PC-3 (cell line): ENCODE measurements around the gene KRTAP1-3. TPM values are rescaled to one million over a fixed set of nuclear protein-coding genes. Genes with fewer than 3 reads are reported as not detected.

Experiments
- ATAC-seq: fragments of 200-7000 bp; cut with Tn5 transposase; 2 replicates; pipeline ENCODE4 v1.9.1; 2020; ENCODE audit warnings: mild to moderate bottlenecking, moderate library complexity
- BruUV-seq: library from RNA; stranded (reverse); fragments of 400-500 nt; replicated peaks from 2 replicates; lab custom pipeline; 2021; lab: Mats Ljungman, UMichigan
- CTCF ChIA-PET: fragments of 300-600 bp; sonication (Branson Sonifier 250); formaldehyde crosslinking; loops from one replicate; lab custom pipeline; 2022; ENCODE audit warnings: antibody characterized with exemption; lab: Charles Lee
- POLR2A ChIA-PET: fragments of 300-600 bp; sonication (Branson Sonifier 250); formaldehyde crosslinking; loops from one replicate; lab custom pipeline; 2022; ENCODE audit warnings: antibody characterized with exemption; ENCODE audit not compliant: unreplicated experiment; lab: Charles Lee
- DNase-seq: peaks from one replicate; pipeline ENCODE4 v3.0.0-alpha.2; 2015
- H2AFZ ChIP-seq: fragments of 300-600 bp; sonication (generic); 2 replicates; pipeline ENCODE4 v1.6.0; 2016; ENCODE audit warnings: antibody characterized with exemption, low read length
- H3F3A ChIP-seq: fragments of 300-600 bp; sonication (generic); one replicate; pipeline ENCODE4 v1.6.0; 2017; ENCODE audit warnings: antibody characterized with exemption, low read length, control low read depth, mild to moderate bottlenecking; ENCODE audit not compliant: unreplicated experiment
- H3K27ac ChIP-seq: fragments of 300-600 bp; sonication (generic); 2 replicates; pipeline ENCODE4 v1.5.1; 2016; ENCODE audit warnings: mild to moderate bottlenecking, low read length
- H3K27me3 ChIP-seq: fragments of 300-600 bp; sonication (generic); 2 replicates; pipeline ENCODE4 v1.6.1; 2016; ENCODE audit warnings: low read length, mixed read lengths
- H3K36me3 ChIP-seq: fragments of 300-600 bp; sonication (generic); 2 replicates; pipeline ENCODE4 v1.6.1; 2016; ENCODE audit warnings: low read depth, mixed run types, low read length, mixed read lengths
- H3K4me1 ChIP-seq: fragments of 300-600 bp; sonication (generic); 2 replicates; pipeline ENCODE4 v1.5.1; 2016; ENCODE audit warnings: low read length; ENCODE audit not compliant: insufficient read depth
- H3K4me2 ChIP-seq: fragments of 300-600 bp; sonication (generic); 2 replicates; pipeline ENCODE4 v1.6.0; 2016; ENCODE audit warnings: low read length
- H3K4me3 ChIP-seq: fragments of 300-600 bp; sonication (generic); 2 replicates; pipeline ENCODE4 v1.5.1; 2016; ENCODE audit warnings: mild to moderate bottlenecking, low read length, mixed read lengths
- H3K79me2 ChIP-seq: fragments of 300-600 bp; sonication (generic); 2 replicates; pipeline ENCODE4 v1.6.1; 2017; ENCODE audit warnings: low read length, mixed read lengths
- H3K9ac ChIP-seq: fragments of 300-600 bp; sonication (generic); 2 replicates; pipeline ENCODE4 v1.6.0; 2016; ENCODE audit warnings: mild to moderate bottlenecking, low read length
- H3K9me2 ChIP-seq: fragments of 300-600 bp; sonication (generic); replicated peaks from 2 replicates; pipeline ENCODE4 v1.6.1; 2016; ENCODE audit warnings: mixed run types, low read length, mixed read lengths
- H3K9me3 ChIP-seq: fragments of 300-600 bp; sonication (generic); 2 replicates; pipeline ENCODE4 v1.6.1; 2016; ENCODE audit warnings: low read length, mixed read lengths
- H4K20me1 ChIP-seq: fragments of 300-600 bp; sonication (generic); 2 replicates; pipeline ENCODE4 v1.6.1; 2016; ENCODE audit warnings: low read length, mixed read lengths
- CTCF ChIP-seq: fragments of 300-600 bp; sonication (generic); conservative IDR thresholded peaks from 2 replicates; pipeline ENCODE4 v1.5.1; 2017; ENCODE audit warnings: antibody characterized with exemption, low read depth, mild to moderate bottlenecking, low read length
- EZH2 ChIP-seq: fragments of 300-600 bp; sonication (generic); IDR thresholded peaks from one replicate; pipeline ENCODE4 v1.6.1; 2017; ENCODE audit warnings: antibody characterized with exemption, mild to moderate bottlenecking, low read length; ENCODE audit not compliant: unreplicated experiment
- EZH2phosphoT487 ChIP-seq: fragments of 300-600 bp; sonication (generic); IDR thresholded peaks from 2 replicates; pipeline ENCODE4 v1.6.1; 2018; ENCODE audit warnings: mild to moderate bottlenecking, antibody characterized with exemption, low read length, borderline replicate concordance
- intact Hi-C: fragments of 100-400 bp; cut with micrococcal nuclease; formaldehyde crosslinking; loops from 2 replicates; pipeline ENCODE4 v1.9.0; 2023
- total RNA-seq: library from RNA; depleted of rRNA; stranded (reverse); fragments of >200 nt; gene quantifications from 2 replicates; pipeline ENCODE4 v1.2.3, GENCODE V29; 2014

KRTAP1-3 gene
- total RNA-seq, 1 experiment from 2014 or later = not detected

DNA sequence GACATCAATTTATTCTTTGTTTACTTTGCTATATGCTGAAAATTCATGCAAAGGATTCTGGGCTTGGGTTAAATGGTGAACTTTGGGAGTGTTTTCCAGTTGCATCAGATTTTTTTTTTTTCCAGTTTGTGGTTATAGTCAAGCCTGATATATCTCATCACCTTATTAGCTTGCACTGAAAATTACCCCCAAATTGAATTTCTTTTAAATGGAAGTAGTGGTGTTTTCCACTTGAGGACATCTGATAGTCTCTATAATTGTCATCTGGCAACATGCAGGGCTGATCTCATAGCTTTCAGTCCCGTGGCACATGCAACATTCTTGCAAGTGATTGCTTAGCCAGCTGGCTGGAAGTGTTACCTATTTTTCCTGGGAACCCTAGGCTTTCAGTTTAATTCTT is 21.1 kb downstream of the KRTAP1-3 start:
- no peaks in the 10 kb centered on the region for H3K36me3 ChIP-seq
- H3K9ac ChIP-seq = no peak overlapping the region
- TF ChIP-seq CTCF (no peak), EZH2phosphoT487 (no peak), EZH2 (no peak)
- peak overlapping the region; percentile 79 for H3K27ac ChIP-seq
- no peak overlapping the region for H2AFZ ChIP-seq
- no peak overlapping the region for H3K4me3 ChIP-seq
- H3F3A ChIP-seq = peaks cover 5% of the 10 kb centered on the region
- BruUV-seq = no TSS peak
- CTCF ChIA-PET = interaction anchor here (1.3 kb wide), 1 partner anchor 309 kb away, joined by 4 read pairs; no protein-coding TSS in a partner anchor
- H3K9me3 ChIP-seq = no peaks in the 10 kb centered on the region
- POLR2A ChIA-PET = no interaction called here
- no peaks in the 10 kb centered on the region for H3K27me3 ChIP-seq
- DNase-seq (no peak), ATAC-seq (no peak)
- H3K4me2 ChIP-seq = peak overlapping the region; percentile 6
- H4K20me1 ChIP-seq = no peaks in the 10 kb centered on the region
- no peaks in the 10 kb centered on the region for H3K79me2 ChIP-seq
- H3K9me2 ChIP-seq = no peaks in the 10 kb centered on the region
- peaks cover 42% of the 10 kb centered on the region for H3K4me1 ChIP-seq
- intact Hi-C loops = no loop called here

GRCh38 chr17:41013181-41013580 is 21.5 kb downstream of the KRTAP1-3 start:
- Histone ChIP-seq H3K79me2 (no peaks in the 10 kb centered on the region), H3K4me1 (peaks cover 46% of the 10 kb centered on the region), H3K27me3 (no peaks in the 10 kb centered on the region), H3F3A (peaks cover 5% of the 10 kb centered on the region), H4K20me1 (no peaks in the 10 kb centered on the region), H2AFZ (no peak overlapping the region), H3K36me3 (no peaks in the 10 kb centered on the region), H3K9ac (no peak overlapping the region), H3K27ac (peak overlapping the region; percentile 79), H3K9me3 (no peaks in the 10 kb centered on the region), H3K9me2 (no peaks in the 10 kb centered on the region), H3K4me3 (no peak overlapping the region), H3K4me2 (peak overlapping the region; percentile 6)
- ChIA-PET POLR2A (no interaction called here), CTCF (interaction anchor here (1.3 kb wide), 1 partner anchor 309 kb away, joined by 4 read pairs; no protein-coding TSS in a partner anchor)
- TF ChIP-seq CTCF = no peak
- TF ChIP-seq EZH2 = no peak
- no peak for TF ChIP-seq EZH2phosphoT487
- intact Hi-C loops = no loop called here
- DNase-seq = peak; percentile 86
- ATAC-seq = peak; percentile 86
- BruUV-seq = no TSS peak

- H3K9me3 ChIP-seq = no peaks in the 10 kb centered on the region
- no peaks in the 10 kb centered on the region for H3K79me2 ChIP-seq
- no peaks in the 10 kb centered on the region for H3K36me3 ChIP-seq
- H3K9me2 ChIP-seq = no peaks in the 10 kb centered on the region
- peak overlapping the region; percentile 79 for H3K27ac ChIP-seq
- H2AFZ ChIP-seq = no peak overlapping the region
- POLR2A ChIA-PET = no interaction called here
- H3K4me2 ChIP-seq = peak overlapping the region; percentile 6
- DNase-seq (no peak), ATAC-seq (no peak)
- peaks cover 46% of the 10 kb centered on the region for H3K4me1 ChIP-seq
- H3K4me3 ChIP-seq = no peak overlapping the region
- no peak overlapping the region for H3K9ac ChIP-seq
- H4K20me1 ChIP-seq = no peaks in the 10 kb centered on the region
- no peak for TF ChIP-seq CTCF
- no peak for TF ChIP-seq EZH2phosphoT487
- TF ChIP-seq EZH2 = no peak
- no peaks in the 10 kb centered on the region for H3K27me3 ChIP-seq
- peaks cover 5% of the 10 kb centered on the region for H3F3A ChIP-seq
- BruUV-seq = no TSS peak
- intact Hi-C loops = no loop called here
- CTCF ChIA-PET = interaction anchor here (1.3 kb wide), 1 partner anchor 310 kb away, joined by 4 read pairs; no protein-coding TSS in a partner anchor
Observed at GRCh38 chr17:41012326-41013120, 22.2 kb downstream of the KRTAP1-3 start.
